ENCODE data around the gene CCDC92B.

DNA sequence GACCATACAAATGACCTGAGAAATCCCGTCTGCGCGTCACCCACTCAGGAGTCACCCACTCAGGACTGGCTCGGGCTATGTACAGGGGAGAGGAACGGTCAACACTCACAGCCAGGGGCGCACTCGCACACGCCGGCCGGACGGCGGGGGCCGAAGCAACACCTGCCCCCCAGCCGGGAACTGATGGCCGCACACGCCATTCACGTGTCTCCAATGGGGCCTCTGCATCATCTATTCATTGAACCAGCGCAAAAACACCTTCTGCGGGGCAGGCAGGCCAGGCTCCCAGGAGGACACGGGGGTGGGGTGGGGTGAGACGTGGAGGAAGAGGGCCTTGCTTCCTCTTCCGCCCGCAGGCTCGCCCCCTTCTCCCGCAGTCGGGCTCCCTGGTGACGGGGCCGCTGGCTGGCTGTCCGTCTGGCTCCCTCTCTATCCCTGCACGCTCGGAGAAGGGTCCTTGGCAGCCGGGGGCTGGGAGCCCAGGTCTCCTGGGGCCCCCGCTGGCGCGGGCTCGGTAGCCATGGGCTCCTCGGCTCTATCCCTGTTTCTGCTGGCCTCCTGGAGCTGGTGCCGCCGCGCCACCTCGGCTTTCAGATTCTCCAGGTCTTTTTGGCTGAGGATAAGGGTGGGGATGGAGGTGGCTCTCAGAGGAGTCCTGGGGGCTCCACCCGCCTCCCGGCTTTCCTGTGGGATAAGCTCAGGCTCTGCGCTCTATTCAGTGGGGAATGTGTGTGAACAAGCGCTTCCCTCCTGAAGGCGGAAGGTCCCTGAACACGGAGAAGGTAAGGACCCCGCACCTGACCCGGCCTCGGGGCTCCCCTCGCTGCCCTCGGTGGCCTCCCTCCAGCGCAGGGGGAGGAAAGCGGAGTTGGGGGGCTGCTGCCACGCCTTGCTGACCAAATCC lies 59.0 kb downstream of the CCDC92B start:
- TF ChIP-seq MYC (IDR thresholded peaks at IDR 0.05; ENCODE audit: low read depth, low read length), result no peak
- no peak for TF ChIP-seq POLR2A (IDR thresholded peaks at IDR 0.05; ENCODE audit: extremely low read depth, insufficient read length)
- TF ChIP-seq, protein P1, sequence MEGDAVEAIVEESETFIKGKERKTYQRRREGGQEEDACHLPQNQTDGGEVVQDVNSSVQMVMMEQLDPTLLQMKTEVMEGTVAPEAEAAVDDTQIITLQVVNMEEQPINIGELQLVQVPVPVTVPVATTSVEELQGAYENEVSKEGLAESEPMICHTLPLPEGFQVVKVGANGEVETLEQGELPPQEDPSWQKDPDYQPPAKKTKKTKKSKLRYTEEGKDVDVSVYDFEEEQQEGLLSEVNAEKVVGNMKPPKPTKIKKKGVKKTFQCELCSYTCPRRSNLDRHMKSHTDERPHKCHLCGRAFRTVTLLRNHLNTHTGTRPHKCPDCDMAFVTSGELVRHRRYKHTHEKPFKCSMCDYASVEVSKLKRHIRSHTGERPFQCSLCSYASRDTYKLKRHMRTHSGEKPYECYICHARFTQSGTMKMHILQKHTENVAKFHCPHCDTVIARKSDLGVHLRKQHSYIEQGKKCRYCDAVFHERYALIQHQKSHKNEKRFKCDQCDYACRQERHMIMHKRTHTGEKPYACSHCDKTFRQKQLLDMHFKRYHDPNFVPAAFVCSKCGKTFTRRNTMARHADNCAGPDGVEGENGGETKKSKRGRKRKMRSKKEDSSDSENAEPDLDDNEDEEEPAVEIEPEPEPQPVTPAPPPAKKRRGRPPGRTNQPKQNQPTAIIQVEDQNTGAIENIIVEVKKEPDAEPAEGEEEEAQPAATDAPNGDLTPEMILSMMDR (IDR thresholded peaks at IDR 0.05; ENCODE audit: low read depth, low read length), result no peak

Data from NB4 (cell line).